GM18526 (cell line): ENCODE measurements around the gene LEPR.

Source experiments
- POLR2A ChIP-seq: IDR thresholded peaks from 3 replicates; pipeline ENCODE4 v1.6.1; 2011; ENCODE audit not compliant: insufficient read length; ENCODE audit errors: extremely low read depth

Gene LEPR

DNA sequence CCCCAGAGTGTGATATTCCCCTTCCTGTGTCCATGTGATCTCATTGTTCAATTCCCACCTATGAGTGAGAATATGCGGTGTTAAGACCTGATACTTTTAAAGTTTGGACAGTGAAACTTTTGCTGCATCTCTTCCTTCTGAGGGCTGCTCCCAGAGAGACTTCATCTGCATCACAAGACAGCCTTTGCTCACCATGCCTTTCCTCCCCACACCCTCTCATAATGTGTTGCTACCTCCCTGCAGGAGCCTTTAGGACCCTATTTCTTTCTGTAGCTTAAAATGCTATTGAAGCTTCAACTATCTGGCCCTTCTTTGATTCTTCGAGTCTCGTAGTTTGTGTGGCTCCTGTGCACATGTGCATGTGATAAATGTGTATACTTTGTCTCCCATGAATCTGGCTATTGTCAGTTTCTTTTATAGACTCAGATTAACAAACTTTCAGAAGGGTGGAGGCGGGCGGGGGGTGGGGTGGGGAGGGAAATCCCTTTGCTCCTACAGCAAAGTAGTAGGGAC lies 23.7 kb downstream of the LEPR start:
- TF ChIP-seq POLR2A = no peak

DNA sequence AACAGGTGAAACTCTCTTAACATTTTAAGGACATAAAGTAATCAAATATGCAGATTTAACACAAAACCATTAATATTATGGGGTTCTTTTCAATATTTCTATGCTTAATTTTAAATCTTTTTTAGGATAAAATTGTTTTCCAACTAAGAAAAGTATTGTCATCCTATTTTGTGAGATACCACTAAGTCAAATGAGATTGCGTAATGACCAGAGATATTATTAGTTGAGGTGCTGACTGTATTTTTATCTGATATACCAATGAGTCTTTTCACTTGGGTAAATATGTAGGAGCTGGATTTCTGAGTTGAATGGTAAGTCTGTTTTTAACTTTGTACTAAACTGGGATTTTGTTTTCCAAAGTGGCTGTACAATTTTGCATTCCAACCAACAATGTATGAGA lies 25.4 kb downstream of the LEPR start:
- no peak for TF ChIP-seq POLR2A

DNA sequence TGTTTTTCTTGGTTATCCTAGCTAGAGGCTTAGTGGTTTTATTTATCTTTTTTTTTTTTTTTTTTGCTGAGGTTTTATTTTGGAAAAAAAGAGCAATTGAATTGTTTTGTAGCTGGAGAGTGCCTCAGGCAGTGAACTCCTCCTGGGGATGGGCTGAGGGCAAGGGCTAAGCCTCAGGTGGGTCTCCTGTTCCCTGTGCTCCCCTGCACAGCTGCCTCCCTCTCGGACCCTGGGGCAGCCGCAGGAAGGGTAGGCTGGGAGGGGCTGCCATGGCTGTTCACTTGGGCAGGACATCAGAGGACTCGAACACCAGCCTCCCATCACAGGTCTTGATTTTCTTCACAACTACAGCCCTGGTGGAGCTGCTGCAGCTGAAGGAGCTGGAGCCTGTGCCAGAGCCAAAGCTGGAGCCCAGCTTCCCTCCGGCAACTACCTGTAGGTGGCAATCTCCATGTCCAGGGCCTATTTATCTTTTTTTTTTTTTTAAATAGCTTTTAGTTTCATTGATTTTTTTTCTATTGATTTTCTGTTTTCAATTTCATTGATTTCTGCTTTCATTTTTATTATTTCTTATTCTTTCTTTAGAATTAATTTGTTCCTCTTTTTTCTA lies 28.9 kb downstream of the LEPR start:
- TF ChIP-seq POLR2A = no peak

DNA sequence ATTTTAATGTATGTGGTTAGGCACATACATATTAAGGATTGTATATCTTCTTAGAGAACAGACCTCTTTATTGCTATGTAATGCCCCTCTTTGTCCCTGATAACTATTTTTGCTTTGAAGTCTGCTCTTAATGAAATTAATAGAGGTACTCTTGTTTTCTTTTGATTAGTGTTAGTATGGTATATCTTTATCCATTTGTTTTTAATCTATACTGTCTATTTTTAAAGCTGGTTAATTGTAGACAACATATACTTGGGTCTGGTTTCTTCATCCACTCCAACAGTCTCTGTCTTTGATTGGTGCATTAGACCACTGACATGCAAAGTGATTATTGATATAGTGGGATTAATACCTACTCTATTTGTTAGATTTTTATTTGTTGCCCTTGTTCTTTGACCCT lies 36.0 kb downstream of the LEPR start:
- TF ChIP-seq POLR2A = no peak

DNA sequence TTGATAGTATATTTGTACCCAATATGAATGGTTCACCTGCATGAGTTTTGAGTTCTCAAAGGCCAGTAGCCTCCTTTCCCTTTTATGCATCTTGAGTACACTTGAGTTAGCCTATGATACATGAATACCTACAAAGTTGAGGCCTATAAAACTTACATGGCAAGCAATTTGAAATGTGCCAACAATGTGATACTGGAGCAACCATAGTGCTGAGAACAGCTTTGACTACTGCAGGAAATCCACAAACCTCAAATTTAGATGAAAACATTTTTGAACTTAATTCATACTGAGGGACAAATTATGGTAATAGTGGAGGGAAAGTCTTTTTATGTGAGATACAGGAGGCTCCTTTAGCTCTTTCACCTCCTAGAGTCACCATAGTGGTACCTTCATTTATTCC lies 37.4 kb downstream of the LEPR start:
- TF ChIP-seq POLR2A = no peak

DNA sequence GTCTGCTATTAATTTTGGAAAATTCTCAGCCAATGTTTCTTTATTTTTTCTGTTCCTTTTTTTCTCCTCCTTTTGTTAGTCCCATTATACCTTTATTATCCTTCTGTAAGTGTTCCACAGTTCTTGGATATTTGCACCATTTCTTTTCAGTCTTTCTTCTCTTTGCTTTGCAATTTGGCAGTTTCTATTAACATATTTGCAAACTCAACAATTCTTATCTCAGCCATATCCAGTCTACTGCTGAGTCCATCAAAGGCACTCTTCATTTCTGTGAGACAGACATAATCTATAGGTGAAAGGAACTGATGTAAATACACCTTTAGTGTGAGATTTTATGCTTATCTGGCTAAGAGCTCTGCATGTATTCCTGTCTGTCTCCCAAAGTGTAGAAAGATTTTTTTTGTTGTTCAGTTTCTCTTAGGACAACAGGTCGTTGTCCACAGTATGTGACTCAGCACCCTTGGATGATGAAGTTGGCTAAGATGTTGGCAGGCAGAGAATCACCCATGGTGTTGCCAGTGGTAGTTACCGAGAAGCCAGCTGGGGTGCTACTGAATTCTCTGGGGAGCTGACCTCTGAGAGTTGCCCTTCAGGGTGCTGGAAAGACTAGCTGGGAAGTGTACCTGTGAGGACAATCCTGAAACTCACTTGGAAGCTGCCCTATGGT lies 38.4 kb downstream of the LEPR start:
- no peak for TF ChIP-seq POLR2A

DNA sequence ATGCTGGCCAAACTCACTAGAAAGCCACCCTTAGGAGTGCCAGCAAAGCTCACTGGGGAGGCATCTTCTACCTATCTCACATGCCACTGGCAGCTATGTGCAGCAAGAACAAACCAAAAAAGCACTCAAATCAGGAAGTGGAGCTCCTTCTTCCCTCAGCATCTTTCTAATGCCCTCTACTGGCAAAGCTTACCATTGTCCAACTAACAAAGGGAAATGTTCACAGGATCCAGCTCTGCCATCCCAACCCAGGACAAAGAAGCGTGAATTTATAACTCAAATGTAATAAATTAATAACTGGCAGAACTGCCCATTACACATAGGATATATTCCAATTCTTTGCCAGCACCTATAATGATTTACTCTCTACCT lies 38.9 kb downstream of the LEPR start:
- no peak for TF ChIP-seq POLR2A

DNA sequence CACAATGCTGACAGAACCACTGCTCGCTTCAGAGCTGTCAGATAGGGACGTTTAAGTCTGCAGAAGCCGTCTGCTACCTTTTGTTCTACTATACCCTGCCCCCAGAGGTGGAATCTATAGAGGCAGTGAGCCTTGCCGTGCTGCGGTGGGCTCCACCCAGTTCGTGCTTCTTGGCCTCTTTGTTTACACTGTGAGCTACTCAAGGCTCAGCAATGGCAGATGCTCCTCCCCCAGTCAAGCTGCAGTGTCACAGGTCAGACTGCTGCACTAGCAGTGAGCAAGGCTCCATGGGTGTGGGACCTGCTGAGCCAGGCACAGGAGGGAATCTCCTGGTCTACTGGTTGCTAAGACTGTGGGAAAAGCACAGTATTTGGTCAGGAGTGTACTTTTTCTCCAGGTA lies 47.1 kb downstream of the LEPR start:
- TF ChIP-seq POLR2A = no peak

DNA sequence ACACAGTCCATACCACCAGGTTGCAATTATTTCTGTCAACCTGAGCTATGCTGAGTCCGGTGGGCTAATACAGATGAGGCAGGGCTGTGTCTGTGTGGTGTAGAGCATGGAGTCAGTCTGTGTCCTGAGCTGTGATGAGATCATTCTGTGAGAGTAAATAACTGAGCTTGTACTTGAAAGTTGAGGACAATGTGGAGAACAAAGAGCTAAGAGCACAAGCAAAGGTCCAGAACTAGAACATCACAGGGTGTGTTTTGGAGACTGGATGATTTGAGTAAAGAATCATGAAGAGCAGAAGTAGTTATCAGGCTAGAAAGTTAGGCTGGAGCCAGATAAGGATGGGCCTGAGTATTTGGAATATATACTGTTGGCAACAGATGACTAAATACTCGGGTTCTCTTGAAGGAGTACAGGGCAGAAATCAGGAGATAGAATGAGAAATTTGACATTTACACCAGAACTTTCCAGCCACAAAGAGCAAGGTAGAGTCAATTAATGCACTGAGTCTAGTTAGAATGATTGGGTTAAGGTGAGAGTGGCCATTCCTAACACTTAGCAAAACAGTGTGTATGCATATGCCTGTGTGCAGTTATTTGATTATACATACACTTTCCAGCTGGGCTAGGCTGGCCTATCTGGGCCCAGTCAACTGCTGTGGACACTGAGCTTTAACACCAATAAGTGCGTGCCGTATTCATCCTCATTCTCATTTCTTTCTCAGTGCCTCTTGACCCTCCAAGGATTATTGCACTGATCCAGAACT lies 48.8 kb downstream of the LEPR start:
- no peak for TF ChIP-seq POLR2A

DNA sequence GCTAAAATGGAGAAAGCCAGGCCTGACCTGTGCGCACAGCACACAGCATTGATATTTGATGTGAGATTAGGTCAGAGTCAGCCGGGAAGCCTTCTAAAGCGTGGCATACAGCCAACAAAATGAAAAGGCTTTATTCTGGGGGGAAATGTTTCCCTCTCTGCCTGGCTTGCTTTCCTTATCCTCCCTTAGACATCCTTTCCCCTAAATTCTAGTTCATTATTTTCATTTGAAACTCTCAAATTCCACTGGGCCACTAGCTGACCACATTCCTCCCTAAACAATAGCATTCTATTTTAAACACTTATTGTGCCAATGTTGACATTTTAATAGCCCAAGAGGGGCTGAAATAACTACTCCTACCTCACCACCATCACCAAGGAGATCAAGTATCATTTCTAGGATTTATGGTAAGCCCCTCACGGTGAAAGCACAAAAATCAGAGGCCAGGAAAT lies 49.4 kb downstream of the LEPR start:
- no peak for TF ChIP-seq POLR2A
